IMR-90 (cell line): ENCODE data around the gene NEK4. TPM values are rescaled to one million over a fixed set of nuclear protein-coding genes. Genes with fewer than 3 reads are reported as not detected.

Source experiments
- ATAC-seq: fragments of 200-7000 bp; cut with Tn5 transposase; 2 replicates; pipeline ENCODE4 v1.9.1; 2020; ENCODE audit warnings: low read depth, mild to moderate bottlenecking, moderate library complexity
- BruUV-seq: library from RNA; stranded (reverse); fragments of 400-500 nt; replicated peaks from 2 replicates; lab custom pipeline; 2021; lab: Mats Ljungman, UMichigan
- CTCF ChIA-PET: fragments of 300-600 bp; formaldehyde crosslinking; extraction: SDS; loops from one replicate; lab custom pipeline; 2021; ENCODE audit warnings: antibody characterized with exemption; lab: Yijun Ruan, JAX
- POLR2A ChIA-PET: fragments of 300-600 bp; sonication (Branson Sonifier 250); formaldehyde crosslinking; loops from one replicate; lab custom pipeline; 2022; ENCODE audit warnings: antibody characterized with exemption; ENCODE audit not compliant: unreplicated experiment; lab: Charles Lee
- DNase-seq: peaks from one replicate; pipeline ENCODE4 v3.0.0; 2013
- H2AFZ ChIP-seq: replicated peaks from 2 replicates; pipeline ENCODE3; 2013; ENCODE audit warnings: low read length, mild to moderate bottlenecking; ENCODE audit not compliant: poor library complexity
- H2AK5ac ChIP-seq: 2 replicates; pipeline ENCODE4 v1.6.1; 2013; ENCODE audit warnings: low read depth, low read length, inconsistent platforms
- H2AK9ac ChIP-seq: replicated peaks from 2 replicates; pipeline ENCODE3; 2013; ENCODE audit warnings: mild to moderate bottlenecking, low read depth, low read length, moderate library complexity; ENCODE audit not compliant: poor library complexity
- H2BK120ac ChIP-seq: 2 replicates; pipeline ENCODE4 v1.6.1; 2013; ENCODE audit warnings: low read depth, low read length, inconsistent platforms
- H2BK15ac ChIP-seq: 3 replicates; pipeline ENCODE4 v1.6.1; 2013; ENCODE audit warnings: low read depth, low read length, inconsistent platforms
- H2BK20ac ChIP-seq: 2 replicates; pipeline ENCODE4 v1.6.1; 2013; ENCODE audit warnings: low read depth, mild to moderate bottlenecking, inconsistent platforms, low read length, moderate library complexity
- H2BK5ac ChIP-seq: 2 replicates; pipeline ENCODE4 v1.6.1; 2013; ENCODE audit warnings: mild to moderate bottlenecking, low read depth, low read length, inconsistent platforms; ENCODE audit not compliant: poor library complexity, severe bottlenecking
- H3K14ac ChIP-seq: replicated peaks from 2 replicates; pipeline ENCODE4 v1.6.1; 2013; ENCODE audit warnings: low read depth, low read length, inconsistent platforms
- H3K18ac ChIP-seq: 2 replicates; pipeline ENCODE4 v1.6.1; 2013; ENCODE audit warnings: low read depth, low read length, control low read depth
- H3K23ac ChIP-seq: 2 replicates; pipeline ENCODE4 v1.6.1; 2013; ENCODE audit warnings: low read depth, low read length, inconsistent platforms
- H3K27ac ChIP-seq: 2 replicates; pipeline ENCODE4 v1.5.1; 2013; ENCODE audit warnings: mild to moderate bottlenecking, control low read depth, low read length; ENCODE audit not compliant: insufficient read depth
- H3K27me3 ChIP-seq: 2 replicates; pipeline ENCODE4 v1.6.1; 2013; ENCODE audit warnings: low read length; ENCODE audit not compliant: control insufficient read depth, insufficient read depth
- H3K36me3 ChIP-seq: 2 replicates; pipeline ENCODE4 v1.6.1; 2013; ENCODE audit warnings: low read length, mixed read lengths; ENCODE audit not compliant: control insufficient read depth, insufficient read depth
- H3K4ac ChIP-seq: 2 replicates; pipeline ENCODE4 v1.6.1; 2013; ENCODE audit warnings: low read depth, low read length, inconsistent platforms
- H3K4me1 ChIP-seq: 2 replicates; pipeline ENCODE4 v1.6.1; 2013; ENCODE audit warnings: low read length, mixed read lengths; ENCODE audit not compliant: control insufficient read depth, insufficient read depth
- H3K4me2 ChIP-seq: 2 replicates; pipeline ENCODE4 v1.6.1; 2013; ENCODE audit warnings: low read depth, mild to moderate bottlenecking, control low read depth, low read length, moderate library complexity
- H3K4me3 ChIP-seq: 2 replicates; pipeline ENCODE4 v1.5.1; 2013; ENCODE audit warnings: low read depth, mild to moderate bottlenecking, control low read depth, low read length, moderate library complexity; ENCODE audit not compliant: insufficient read depth
- H3K56ac ChIP-seq: 2 replicates; pipeline ENCODE4 v1.6.1; 2013; ENCODE audit warnings: low read length, inconsistent platforms; ENCODE audit not compliant: insufficient read depth; ENCODE audit errors: extremely low read depth
- H3K79me1 ChIP-seq, 2 experiments: 2 replicates each; pipeline ENCODE4 v1.6.1; 2013; ENCODE audit warnings: low read length in 2 of 2, inconsistent platforms in 1 of 2, low read depth in 1 of 2
- H3K9ac ChIP-seq: 2 replicates; pipeline ENCODE4 v1.6.1; 2013; ENCODE audit warnings: low read depth, low read length, control low read depth
- H3K9me1 ChIP-seq: 2 replicates; pipeline ENCODE4 v1.6.1; 2013; ENCODE audit warnings: low read length, inconsistent platforms; ENCODE audit not compliant: insufficient read depth
- H3K9me3 ChIP-seq: 2 replicates; pipeline ENCODE4 v1.6.1; 2013; ENCODE audit warnings: low read length; ENCODE audit not compliant: control insufficient read depth, insufficient read depth
- H4K20me1 ChIP-seq: 2 replicates; pipeline ENCODE4 v1.6.1; 2013; ENCODE audit warnings: low read length, inconsistent platforms; ENCODE audit not compliant: insufficient read depth
- H4K5ac ChIP-seq: 2 replicates; pipeline ENCODE4 v1.6.1; 2013; ENCODE audit warnings: mild to moderate bottlenecking, low read depth, low read length, control low read depth
- H4K8ac ChIP-seq, 2 experiments: 2 replicates each; pipeline ENCODE4 v1.6.1; 2013; ENCODE audit warnings: low read depth in 2 of 2, low read length in 2 of 2, control low read depth in 1 of 2, inconsistent platforms in 1 of 2
- H4K91ac ChIP-seq: 2 replicates; pipeline ENCODE4 v1.6.1; 2013; ENCODE audit warnings: low read depth, low read length, inconsistent platforms; ENCODE audit not compliant: insufficient read depth
- CEBPB ChIP-seq: IDR thresholded peaks from 2 replicates; pipeline ENCODE4 v1.6.1; 2012; ENCODE audit warnings: low read depth, low read length, improper control_type of control experiment
- CHD1 ChIP-seq: IDR thresholded peaks from 2 replicates; pipeline ENCODE4 v1.6.1; 2012; ENCODE audit warnings: low read depth, low read length, improper control_type of control experiment
- ELK1 ChIP-seq: fragments of 150-350 bp; IDR thresholded peaks from 2 replicates; pipeline ENCODE4 v1.6.1; 2016; ENCODE audit warnings: low read depth, mild to moderate bottlenecking, low read length, moderate library complexity, borderline replicate concordance
- MAFK ChIP-seq: IDR thresholded peaks from 2 replicates; pipeline ENCODE4 v1.6.1; 2012; ENCODE audit warnings: low read depth, low read length, improper control_type of control experiment
- MXI1 ChIP-seq: IDR thresholded peaks from 2 replicates; pipeline ENCODE4 v1.6.1; 2012; ENCODE audit warnings: low read depth, mild to moderate bottlenecking, low read length, moderate library complexity, borderline replicate concordance
- NFE2L2 ChIP-seq: fragments of 150-350 bp; IDR thresholded peaks from 2 replicates; pipeline ENCODE4 v1.6.1; 2016; ENCODE audit warnings: low read depth, mild to moderate bottlenecking, low read length
- POLR2A ChIP-seq: IDR thresholded peaks from 2 replicates; pipeline ENCODE4 v1.6.1; 2012; ENCODE audit warnings: mild to moderate bottlenecking, low read depth, low read length
- RFX5 ChIP-seq: IDR thresholded peaks from 2 replicates; pipeline ENCODE4 v1.8.0; 2012; ENCODE audit warnings: low read depth, mild to moderate bottlenecking, low read length, moderate library complexity
- USF2 ChIP-seq: fragments of 150-350 bp; IDR thresholded peaks from 2 replicates; pipeline ENCODE4 v1.6.1; 2017; ENCODE audit warnings: mild to moderate bottlenecking, antibody characterized with exemption, low read length, low read depth
- WGBS, 2 experiments: methylation state at CpG; one replicate each; pipeline versions ENCODE4 v1.1.5 to v1.1.7; 2013; ENCODE audit warnings: missing lambda C conversion rate in 2 of 2; ENCODE audit not compliant: insufficient read length in 1 of 2; ENCODE audit errors: extremely low coverage in 2 of 2; 5-methylcytosine and 5-hydroxymethylcytosine counted together
- dilution Hi-C: fragments of 300-500 bp; cut with HindIII; formaldehyde crosslinking; loops from one replicate; pipeline ENCODE4 v1.14.3; 2018; ENCODE audit warnings: low sequenced_read_pairs; ENCODE audit not compliant: unreplicated experiment
- in situ Hi-C: fragments of 300-500 bp; cut with MboI; formaldehyde crosslinking; loops from 3 replicates; pipeline ENCODE4 v1.14.3; 2019; ENCODE audit warnings: low sequenced_read_pairs, inconsistent platforms, mixed read lengths
- intact Hi-C: fragments of 100-400 bp; cut with micrococcal nuclease; formaldehyde crosslinking; loops from 2 replicates; pipeline ENCODE4 v1.10.0; 2022
- polyA plus RNA-seq, 3 experiments: library from polyadenylated mRNA; depleted of rRNA; stranded (reverse); fragments of >200 nt; gene quantifications; 2 replicates each; pipeline ENCODE4 v1.2.3, GENCODE V29; 2012; ENCODE audit warnings: low replicate concordance in 1 of 3
- total RNA-seq: library from RNA; depleted of rRNA; stranded (reverse); fragments of >200 nt; gene quantifications from 2 replicates; pipeline ENCODE4 v1.2.3, GENCODE V29; 2012

The NEK4 gene
- total and polyA plus RNA-seq, 2 of the 4 experiments (the other 2 are of a cell fraction), result 10.3 to 24.7 TPM

- 100% methylated on average over 1 of the region's 11 CpGs; no CpG with 5 or more reads in 1 of the 2 experiments for WGBS, 2 experiments
- no peak overlapping the region for H2BK15ac ChIP-seq
- no peak overlapping the region for H2AK5ac ChIP-seq
- no peak overlapping the region for H3K56ac ChIP-seq
- peaks cover 8% of the 10 kb centered on the region for H3K36me3 ChIP-seq
- no peak overlapping the region for H4K8ac ChIP-seq
- H3K9me1 ChIP-seq, result 0 out of 2 replicates have a peak, but pooled peaks cover 4% of the 10 kb centered on the region
- DNase-seq (no peak), ATAC-seq (no peak)
- H2BK5ac ChIP-seq, result no peak overlapping the region
- intact Hi-C loops, result no loop called here
- ChIA-PET CTCF (no interaction called here), POLR2A (no interaction called here)
- no peaks in the 10 kb centered on the region for H3K27me3 ChIP-seq
- in situ Hi-C loops, result no loop called here
- H2BK20ac ChIP-seq, result no peak overlapping the region
- H3K4me3 ChIP-seq, result no peak overlapping the region
- H3K79me1 ChIP-seq, result peaks cover 0 to 6% of the 10 kb centered on the region in 2 experiments; a peak in 1 of 4 replicates
- no peak overlapping the region for H2BK120ac ChIP-seq
- H3K18ac ChIP-seq, result no peak overlapping the region
- no peak overlapping the region for H3K4ac ChIP-seq
- H2AK9ac ChIP-seq, result no peak overlapping the region
- dilution Hi-C loops, result no loop called here
- H4K5ac ChIP-seq, result no peak overlapping the region
- no TSS peak for BruUV-seq
- no peak overlapping the region for H3K9ac ChIP-seq
- no peak overlapping the region for H3K27ac ChIP-seq
- H3K23ac ChIP-seq, result no peak overlapping the region
- no peak overlapping the region for H4K91ac ChIP-seq
- no peaks in the 10 kb centered on the region for H3K4me1 ChIP-seq
- no peaks in the 10 kb centered on the region for H3K9me3 ChIP-seq
- H3K14ac ChIP-seq, result no peak overlapping the region
- H3K4me2 ChIP-seq, result no peak overlapping the region
- no peaks in the 10 kb centered on the region for H4K20me1 ChIP-seq
- H2AFZ ChIP-seq, result no peak overlapping the region
- TF ChIP-seq USF2 (no peak), RFX5 (no peak), POLR2A (no peak), CHD1 (no peak), MXI1 (no peak), NFE2L2 (no peak), CEBPB (no peak), MAFK (no peak), ELK1 (no peak)
Measured at GRCh38 chr3:52715714-52716305, 54.9 kb downstream of the NEK4 start.
